GM23338 (cell line): ENCODE data around the gene CD22. TPM values are rescaled to one million over a fixed set of nuclear protein-coding genes. Genes with fewer than 3 reads are reported as not detected.

Source experiments
- ATAC-seq: fragments of 200-7000 bp; cut with Tn5 transposase; 3 replicates; pipeline ENCODE4 v1.9.1; 2020
- DNase-seq: peaks from one replicate; pipeline ENCODE4 v3.0.0-alpha.2; 2015; ENCODE audit warnings: low spot score
- H2AFZ ChIP-seq: fragments of 200-600 bp; sonication (generic); 2 replicates; pipeline ENCODE4 v1.8.0; 2016; ENCODE audit warnings: antibody characterized with exemption, mild to moderate bottlenecking, moderate library complexity
- H3F3A ChIP-seq: fragments of 200-600 bp; sonication (generic); replicated peaks from 2 replicates; pipeline ENCODE4 v1.8.0; 2017; ENCODE audit warnings: antibody characterized with exemption, mixed run types, low read depth
- H3K27ac ChIP-seq: fragments of 200-600 bp; sonication (generic); 2 replicates; pipeline ENCODE4 v1.6.1; 2016; ENCODE audit warnings: low read depth
- H3K27me3 ChIP-seq: fragments of 200-600 bp; sonication (generic); 2 replicates; pipeline ENCODE4 v1.8.0; 2016; ENCODE audit warnings: mild to moderate bottlenecking, mixed run types, moderate library complexity; ENCODE audit not compliant: insufficient read depth
- H3K36me3 ChIP-seq: fragments of 200-600 bp; sonication (generic); 2 replicates; pipeline ENCODE4 v1.8.0; 2016; ENCODE audit warnings: mild to moderate bottlenecking; ENCODE audit not compliant: insufficient read depth
- H3K4me1 ChIP-seq: fragments of 200-600 bp; sonication (generic); 2 replicates; pipeline ENCODE4 v1.8.0; 2016; ENCODE audit warnings: mild to moderate bottlenecking, moderate library complexity; ENCODE audit not compliant: insufficient read depth
- H3K4me2 ChIP-seq: fragments of 200-600 bp; sonication (generic); 2 replicates; pipeline ENCODE4 v1.7.1; 2017; ENCODE audit warnings: mixed run types
- H3K4me3 ChIP-seq: fragments of 200-600 bp; sonication (generic); 2 replicates; pipeline ENCODE4 v1.6.1; 2016; ENCODE audit warnings: mixed run types
- H3K79me2 ChIP-seq: fragments of 200-600 bp; sonication (generic); replicated peaks from 2 replicates; pipeline ENCODE4 v1.8.0; 2017; ENCODE audit warnings: mild to moderate bottlenecking; ENCODE audit not compliant: insufficient read depth
- H3K9me2 ChIP-seq: fragments of 200-600 bp; sonication (generic); 2 replicates; pipeline ENCODE4 v1.8.0; 2017; ENCODE audit not compliant: insufficient read depth
- H4K20me1 ChIP-seq: fragments of 200-600 bp; sonication (generic); replicated peaks from 2 replicates; pipeline ENCODE4 v1.8.0; 2017; ENCODE audit warnings: mild to moderate bottlenecking; ENCODE audit not compliant: insufficient read depth
- H3K27ac Mint-ChIP-seq: 2 replicates; pipeline ENCODE4 v1.8.0; 2020; ENCODE audit warnings: inconsistent platforms, mild to moderate bottlenecking, moderate library complexity, mixed read lengths
- H3K27me3 Mint-ChIP-seq: 3 replicates; pipeline ENCODE4 v1.8.0; 2022; ENCODE audit warnings: low read depth, mild to moderate bottlenecking, moderate library complexity, mixed read lengths, inconsistent platforms; ENCODE audit not compliant: insufficient read depth, poor library complexity
- H3K36me3 Mint-ChIP-seq: 3 replicates; pipeline ENCODE4 v1.8.0; 2021; ENCODE audit warnings: low read depth, mild to moderate bottlenecking, inconsistent platforms, moderate library complexity, mixed read lengths
- H3K4me1 Mint-ChIP-seq: 3 replicates; pipeline ENCODE4 v1.8.0; 2020; ENCODE audit warnings: mild to moderate bottlenecking, inconsistent platforms, mixed read lengths
- H3K4me3 Mint-ChIP-seq: 3 replicates; pipeline ENCODE4 v1.8.0; 2021; ENCODE audit warnings: moderate library complexity, mild to moderate bottlenecking, inconsistent platforms, mixed read lengths
- H3K9me3 Mint-ChIP-seq: 3 replicates; pipeline ENCODE4 v1.8.0; 2020; ENCODE audit warnings: moderate library complexity, mild to moderate bottlenecking, inconsistent platforms, mixed read lengths
- CREB1 ChIP-seq: fragments of 250-450 bp; sonication (Bioruptor Pico); IDR thresholded peaks from 2 replicates; pipeline ENCODE4 v1.5.0; 2020; ENCODE audit warnings: low read depth, mild to moderate bottlenecking, moderate library complexity
- EZH2phosphoT487 ChIP-seq: fragments of 200-600 bp; sonication (generic); IDR thresholded peaks from one replicate; pipeline ENCODE4 v1.8.1; 2018; ENCODE audit warnings: antibody characterized with exemption; ENCODE audit not compliant: unreplicated experiment
- JUNB ChIP-seq: IDR thresholded peaks from one replicate; pipeline ENCODE4 v1.6.1; 2016; ENCODE audit warnings: antibody characterized with exemption; ENCODE audit not compliant: unreplicated experiment
- NANOG ChIP-seq: IDR thresholded peaks from 2 replicates; pipeline ENCODE4 v1.6.1; 2016; ENCODE audit warnings: antibody characterized with exemption, borderline replicate concordance
- POLR2AphosphoS5 ChIP-seq: IDR thresholded peaks from 2 replicates; pipeline ENCODE4 v1.6.1; 2016; ENCODE audit warnings: antibody characterized with exemption, low read depth
- STAT1 ChIP-seq: IDR thresholded peaks from one replicate; pipeline ENCODE4 v1.6.1; 2016; ENCODE audit warnings: antibody characterized with exemption; ENCODE audit not compliant: unreplicated experiment
- ZNF114 ChIP-seq: fragments of 250-450 bp; sonication (Bioruptor Pico); IDR thresholded peaks from 2 replicates; pipeline ENCODE4 v1.5.0; 2020; ENCODE audit warnings: mild to moderate bottlenecking, moderate library complexity
- ZNF331 ChIP-seq: fragments of 250-450 bp; sonication (Bioruptor Pico); IDR thresholded peaks from 2 replicates; pipeline ENCODE4 v1.5.0; 2020; ENCODE audit warnings: low read depth, mild to moderate bottlenecking, moderate library complexity
- polyA plus RNA-seq: library from polyadenylated mRNA; unstranded; fragments of >200 nt; fragmentation: Nextera tagmentation; extraction: Ambion mirVana; gene quantifications from 2 replicates; pipeline ENCODE4 v1.2.1, GENCODE V29; 2016
- total RNA-seq: library from RNA; depleted of rRNA; stranded (reverse); fragments of >200 nt; shearing (Covaris generic); gene quantifications from 2 replicates; pipeline ENCODE4 v1.2.3, GENCODE V29; 2014
- TF ChIP-seq, protein P1 (sequence below), 2 experiments: fragments of 200-600 bp in 1 of 2; sonication (generic) in 1 of 2; conservative IDR thresholded peaks; 2 replicates each; pipeline versions ENCODE4 v1.5.1 to v1.6.1; 2016 to 2017; ENCODE audit warnings: antibody characterized with exemption in 2 of 2, low read depth in 2 of 2, mild to moderate bottlenecking in 2 of 2, moderate library complexity in 1 of 2
- TF ChIP-seq, protein P2 (sequence below): fragments of 250-450 bp; sonication (Bioruptor Pico); IDR thresholded peaks from 2 replicates; pipeline ENCODE4 v1.5.0; 2020; ENCODE audit warnings: mild to moderate bottlenecking, moderate library complexity

CD22 gene
- total and polyA plus RNA-seq, 2 experiments from 2014 or later, result 0.10 to 0.32 TPM

DNA sequence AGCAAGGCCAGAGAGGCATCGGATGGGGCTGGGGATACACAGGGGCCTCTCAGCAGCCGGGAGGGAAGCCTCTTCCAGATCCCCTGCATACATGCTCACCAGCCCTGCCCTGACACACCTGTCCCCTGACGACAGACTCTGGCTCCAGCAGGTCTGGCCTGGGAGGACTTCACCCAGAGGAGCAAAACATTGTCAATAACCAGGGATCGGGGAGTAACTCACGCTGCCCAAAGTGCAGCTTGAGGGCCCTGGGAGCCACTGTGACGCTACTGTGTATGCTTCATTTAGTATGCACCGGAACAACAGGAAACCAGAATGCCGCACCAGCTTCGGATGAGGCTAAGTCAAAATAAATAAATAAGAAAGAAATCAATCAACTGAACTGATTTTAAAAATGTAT, 12.4 kb upstream of the CD22 start:
- Histone ChIP-seq H3K27me3 (no peaks in the 10 kb centered on the region), H3K79me2 (no peaks in the 10 kb centered on the region), H3K9me2 (no peaks in the 10 kb centered on the region), H3K4me1 (no peaks in the 10 kb centered on the region), H4K20me1 (no peaks in the 10 kb centered on the region), H3K4me2 (no peak overlapping the region), H3F3A (no peaks in the 10 kb centered on the region), H3K36me3 (no peaks in the 10 kb centered on the region), H2AFZ (no peak overlapping the region), H3K4me3 (no peak overlapping the region), H3K27ac (no peak overlapping the region)
- no peak overlapping the region for H3K4me3 Mint-ChIP-seq
- H3K27ac Mint-ChIP-seq, result no peak overlapping the region
- H3K27me3 Mint-ChIP-seq, result peaks cover 6% of the 10 kb centered on the region
- ATAC-seq (no peak), DNase-seq (no peak)
- TF ChIP-seq ZNF331 (CRISPR knock-in tag) (no peak), EZH2phosphoT487 (no peak), POLR2AphosphoS5 (no peak), STAT1 (no peak), NANOG (no peak), ZNF114 (CRISPR knock-in tag) (no peak), CREB1 (CRISPR knock-in tag) (no peak), JUNB (no peak)
- TF ChIP-seq, protein P1, sequence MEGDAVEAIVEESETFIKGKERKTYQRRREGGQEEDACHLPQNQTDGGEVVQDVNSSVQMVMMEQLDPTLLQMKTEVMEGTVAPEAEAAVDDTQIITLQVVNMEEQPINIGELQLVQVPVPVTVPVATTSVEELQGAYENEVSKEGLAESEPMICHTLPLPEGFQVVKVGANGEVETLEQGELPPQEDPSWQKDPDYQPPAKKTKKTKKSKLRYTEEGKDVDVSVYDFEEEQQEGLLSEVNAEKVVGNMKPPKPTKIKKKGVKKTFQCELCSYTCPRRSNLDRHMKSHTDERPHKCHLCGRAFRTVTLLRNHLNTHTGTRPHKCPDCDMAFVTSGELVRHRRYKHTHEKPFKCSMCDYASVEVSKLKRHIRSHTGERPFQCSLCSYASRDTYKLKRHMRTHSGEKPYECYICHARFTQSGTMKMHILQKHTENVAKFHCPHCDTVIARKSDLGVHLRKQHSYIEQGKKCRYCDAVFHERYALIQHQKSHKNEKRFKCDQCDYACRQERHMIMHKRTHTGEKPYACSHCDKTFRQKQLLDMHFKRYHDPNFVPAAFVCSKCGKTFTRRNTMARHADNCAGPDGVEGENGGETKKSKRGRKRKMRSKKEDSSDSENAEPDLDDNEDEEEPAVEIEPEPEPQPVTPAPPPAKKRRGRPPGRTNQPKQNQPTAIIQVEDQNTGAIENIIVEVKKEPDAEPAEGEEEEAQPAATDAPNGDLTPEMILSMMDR (conservative IDR thresholded peaks at IDR 0.05; ENCODE audit: low read depth in 2 of 2), result no peak
- TF ChIP-seq, protein P2, sequence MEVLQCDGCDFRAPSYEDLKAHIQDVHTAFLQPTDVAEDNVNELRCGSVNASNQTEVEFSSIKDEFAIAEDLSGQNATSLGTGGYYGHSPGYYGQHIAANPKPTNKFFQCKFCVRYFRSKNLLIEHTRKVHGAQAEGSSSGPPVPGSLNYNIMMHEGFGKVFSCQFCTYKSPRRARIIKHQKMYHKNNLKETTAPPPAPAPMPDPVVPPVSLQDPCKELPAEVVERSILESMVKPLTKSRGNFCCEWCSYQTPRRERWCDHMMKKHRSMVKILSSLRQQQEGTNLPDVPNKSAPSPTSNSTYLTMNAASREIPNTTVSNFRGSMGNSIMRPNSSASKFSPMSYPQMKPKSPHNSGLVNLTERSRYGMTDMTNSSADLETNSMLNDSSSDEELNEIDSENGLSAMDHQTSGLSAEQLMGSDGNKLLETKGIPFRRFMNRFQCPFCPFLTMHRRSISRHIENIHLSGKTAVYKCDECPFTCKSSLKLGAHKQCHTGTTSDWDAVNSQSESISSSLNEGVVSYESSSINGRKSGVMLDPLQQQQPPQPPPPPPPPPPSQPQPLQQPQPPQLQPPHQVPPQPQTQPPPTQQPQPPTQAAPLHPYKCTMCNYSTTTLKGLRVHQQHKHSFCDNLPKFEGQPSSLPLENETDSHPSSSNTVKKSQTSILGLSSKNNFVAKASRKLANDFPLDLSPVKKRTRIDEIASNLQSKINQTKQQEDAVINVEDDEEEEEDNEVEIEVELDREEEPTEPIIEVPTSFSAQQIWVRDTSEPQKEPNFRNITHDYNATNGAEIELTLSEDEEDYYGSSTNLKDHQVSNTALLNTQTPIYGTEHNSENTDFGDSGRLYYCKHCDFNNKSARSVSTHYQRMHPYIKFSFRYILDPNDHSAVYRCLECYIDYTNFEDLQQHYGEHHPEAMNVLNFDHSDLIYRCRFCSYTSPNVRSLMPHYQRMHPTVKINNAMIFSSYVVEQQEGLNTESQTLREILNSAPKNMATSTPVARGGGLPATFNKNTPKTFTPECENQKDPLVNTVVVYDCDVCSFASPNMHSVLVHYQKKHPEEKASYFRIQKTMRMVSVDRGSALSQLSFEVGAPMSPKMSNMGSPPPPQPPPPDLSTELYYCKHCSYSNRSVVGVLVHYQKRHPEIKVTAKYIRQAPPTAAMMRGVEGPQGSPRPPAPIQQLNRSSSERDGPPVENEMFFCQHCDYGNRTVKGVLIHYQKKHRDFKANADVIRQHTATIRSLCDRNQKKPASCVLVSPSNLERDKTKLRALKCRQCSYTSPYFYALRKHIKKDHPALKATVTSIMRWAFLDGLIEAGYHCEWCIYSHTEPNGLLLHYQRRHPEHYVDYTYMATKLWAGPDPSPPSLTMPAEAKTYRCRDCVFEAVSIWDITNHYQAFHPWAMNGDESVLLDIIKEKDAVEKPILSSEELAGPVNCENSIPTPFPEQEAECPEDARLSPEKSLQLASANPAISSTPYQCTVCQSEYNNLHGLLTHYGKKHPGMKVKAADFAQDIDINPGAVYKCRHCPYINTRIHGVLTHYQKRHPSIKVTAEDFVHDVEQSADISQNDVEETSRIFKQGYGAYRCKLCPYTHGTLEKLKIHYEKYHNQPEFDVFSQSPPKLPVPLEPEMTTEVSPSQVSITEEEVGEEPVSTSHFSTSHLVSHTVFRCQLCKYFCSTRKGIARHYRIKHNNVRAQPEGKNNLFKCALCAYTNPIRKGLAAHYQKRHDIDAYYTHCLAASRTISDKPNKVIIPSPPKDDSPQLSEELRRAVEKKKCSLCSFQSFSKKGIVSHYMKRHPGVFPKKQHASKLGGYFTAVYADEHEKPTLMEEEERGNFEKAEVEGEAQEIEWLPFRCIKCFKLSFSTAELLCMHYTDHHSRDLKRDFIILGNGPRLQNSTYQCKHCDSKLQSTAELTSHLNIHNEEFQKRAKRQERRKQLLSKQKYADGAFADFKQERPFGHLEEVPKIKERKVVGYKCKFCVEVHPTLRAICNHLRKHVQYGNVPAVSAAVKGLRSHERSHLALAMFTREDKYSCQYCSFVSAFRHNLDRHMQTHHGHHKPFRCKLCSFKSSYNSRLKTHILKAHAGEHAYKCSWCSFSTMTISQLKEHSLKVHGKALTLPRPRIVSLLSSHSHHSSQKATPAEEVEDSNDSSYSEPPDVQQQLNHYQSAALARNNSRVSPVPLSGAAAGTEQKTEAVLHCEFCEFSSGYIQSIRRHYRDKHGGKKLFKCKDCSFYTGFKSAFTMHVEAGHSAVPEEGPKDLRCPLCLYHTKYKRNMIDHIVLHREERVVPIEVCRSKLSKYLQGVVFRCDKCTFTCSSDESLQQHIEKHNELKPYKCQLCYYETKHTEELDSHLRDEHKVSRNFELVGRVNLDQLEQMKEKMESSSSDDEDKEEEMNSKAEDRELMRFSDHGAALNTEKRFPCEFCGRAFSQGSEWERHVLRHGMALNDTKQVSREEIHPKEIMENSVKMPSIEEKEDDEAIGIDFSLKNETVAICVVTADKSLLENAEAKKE (CRISPR knock-in tag), result no peak
- H3K36me3 Mint-ChIP-seq, result no peaks in the 10 kb centered on the region
- H3K4me1 Mint-ChIP-seq, result peaks cover 2% of the 10 kb centered on the region; the same call in 1 of the 3 replicates
- H3K9me3 Mint-ChIP-seq, result peaks cover 2% of the 10 kb centered on the region; the same call in 1 of the 3 replicates
